ENCODE results near the gene SPDYE3.
"Not testable (repeated sequence)": the region's sequence is repeated elsewhere in the genome, so short reads cannot be mapped to it uniquely, and the experiment has no call there.

SPDYE3 gene

GRCh38 chr7:100326914-100327313 lies 19.4 kb downstream of the SPDYE3 start:
- not testable (repeated sequence) for H3K27ac ChIP-seq

- peak overlapping the region; percentile 91 for H3K27ac ChIP-seq
Measured at GRCh38 chr7:100335566-100336466, 28.3 kb downstream of the SPDYE3 start.

- peak overlapping the region; percentile 40; the same call in 1 of the 2 replicates for H3K27ac ChIP-seq
Measured at GRCh38 chr7:100338083-100338696, 30.7 kb downstream of the SPDYE3 start.

- H3K27ac ChIP-seq, result not testable (repeated sequence)
Measured at GRCh38 chr7:100341286-100341685, 33.8 kb downstream of the SPDYE3 start.

GRCh38 chr7:100342765-100343164 lies 35.3 kb downstream of the SPDYE3 start:
- H3K27ac ChIP-seq, result no peak overlapping the region
- TF ChIP-seq ZFX (IDR thresholded peaks at IDR 0.05; ENCODE audit: borderline replicate concordance) (no peak), CTCF (IDR thresholded peaks at IDR 0.05) (no peak)

- peak overlapping the region; percentile 25; the same call in 1 of the 2 replicates for H3K27ac ChIP-seq
Measured at GRCh38 chr7:100344124-100344559, 36.6 kb downstream of the SPDYE3 start.

GRCh38 chr7:100344560-100345287 lies 37.2 kb downstream of the SPDYE3 start:
- H3K27ac ChIP-seq, result peak overlapping the region; percentile 25; the same call in 1 of the 2 replicates

GRCh38 chr7:100345288-100345672 lies 37.8 kb downstream of the SPDYE3 start:
- H3K27ac ChIP-seq, result not testable (repeated sequence)
- peak; percentile 52 for TF ChIP-seq CTCF (IDR thresholded peaks at IDR 0.05)

More at GRCh38 chr7:100344560-100345287, 37.2 kb downstream of the SPDYE3 start:
- TF ChIP-seq CTCF (IDR thresholded peaks at IDR 0.05), result peak; percentile 92

- H3K27ac ChIP-seq, result no peak overlapping the region
- TF ChIP-seq ZFX (IDR thresholded peaks at IDR 0.05; ENCODE audit: borderline replicate concordance) (no peak), CTCF (IDR thresholded peaks at IDR 0.05) (no peak)
Measured at GRCh38 chr7:100346921-100347320, 39.4 kb downstream of the SPDYE3 start.

GRCh38 chr7:100348805-100349204 lies 41.3 kb downstream of the SPDYE3 start:
- H3K27ac ChIP-seq, result no peak overlapping the region
- TF ChIP-seq ZFX (IDR thresholded peaks at IDR 0.05; ENCODE audit: borderline replicate concordance) (no peak), CTCF (IDR thresholded peaks at IDR 0.05) (no peak)

All from 22Rv1 (cell line).